GM12878 (cell line): ENCODE measurements around the gene LMAN2L. TPM values are rescaled to one million over a fixed set of nuclear protein-coding genes. Genes with fewer than 3 reads are reported as not detected.

ENCODE experiments used
- ATF3 ChIP-seq: IDR thresholded peaks from 2 replicates; pipeline ENCODE4 v1.6.1; 2011; ENCODE audit warnings: low read depth, mild to moderate bottlenecking, low read length, moderate library complexity, borderline replicate concordance; ENCODE audit errors: extremely low read depth
- BMI1 ChIP-seq: fragments of 450-650 bp; IDR thresholded peaks from 2 replicates; pipeline ENCODE4 v1.6.1; 2016; ENCODE audit warnings: mild to moderate bottlenecking, moderate library complexity, borderline replicate concordance
- E2F4 ChIP-seq: IDR thresholded peaks from 2 replicates; pipeline ENCODE4 v1.6.1; 2012; ENCODE audit warnings: low read depth, low read length, improper control_type of control experiment
- ELK1 ChIP-seq: IDR thresholded peaks from 2 replicates; pipeline ENCODE4 v1.6.1; 2012; ENCODE audit warnings: low read depth, low read length, improper control_type of control experiment
- MAX ChIP-seq: IDR thresholded peaks from 2 replicates; pipeline ENCODE4 v1.6.1; 2012; ENCODE audit warnings: low read depth, low read length, improper control_type of control experiment
- PAX5 ChIP-seq: IDR thresholded peaks from 2 replicates; pipeline ENCODE4 v1.6.1; 2011; ENCODE audit warnings: low read depth, low read length, borderline replicate concordance
- POLR2AphosphoS2 ChIP-seq: IDR thresholded peaks from 2 replicates; pipeline ENCODE4 v1.6.1; 2011; ENCODE audit warnings: low read depth, mild to moderate bottlenecking, low read length, improper control_type of control experiment, moderate library complexity
- SP1 ChIP-seq: IDR thresholded peaks from one replicate; pipeline ENCODE4 v1.6.1; 2011; ENCODE audit warnings: low read depth, low read length
- STAT3 ChIP-seq: IDR thresholded peaks from 2 replicates; pipeline ENCODE4 v1.6.1; 2011; ENCODE audit warnings: low read depth, low read length, improper control_type of control experiment
- ZBTB4 ChIP-seq: fragments of 450-650 bp; formaldehyde crosslinking; IDR thresholded peaks from 2 replicates; pipeline ENCODE4 v1.4.0; 2022; ENCODE audit warnings: mild to moderate bottlenecking, moderate library complexity
- ZSCAN29 ChIP-seq: fragments of 450-650 bp; IDR thresholded peaks from 2 replicates; pipeline ENCODE4 v1.6.1; 2017; ENCODE audit warnings: mild to moderate bottlenecking, moderate library complexity
- polyA plus RNA-seq, 11 experiments: library from polyadenylated mRNA; depleted of rRNA in 4 of 11; unstranded in 6 of 11; stranded (reverse) in 5 of 11; fragments of >200 nt; fragmentation: Nextera tagmentation in 4 of 11; fragmentation: Illumina TruSeq in 1 of 11; extraction: Ambion mirVana in 4 of 11; extraction: Trizol in 1 of 11; gene quantifications; 1 replicate in 1 of 11; 2 replicates in 10 of 11; pipeline versions ENCODE4 v1.2.1 to v1.2.3, GENCODE V29; 2011 to 2016; ENCODE audit warnings: inconsistent platforms in 2 of 11, missing spikeins in 2 of 11, low read depth in 1 of 11
- total RNA-seq, 4 experiments: library from RNA; depleted of rRNA in 3 of 4; stranded (reverse); fragments of >200 nt in 3 of 4; fragmentation: Illumina TruSeq in 1 of 4; extraction: Trizol in 1 of 4; gene quantifications; 2 replicates each; pipeline versions ENCODE4 v1.2.1 to v1.2.3, GENCODE V29; 2013 to 2021

LMAN2L gene
- total and polyA plus RNA-seq, 10 of the 15 experiments (the other 5 are each of a cell fraction or from before 2014, with no cell fraction given): 5.7 to 16.3 (median 10.7) TPM

GRCh38 chr2:96737831-96738230, 2.0 kb downstream of the LMAN2L start (continued):
- no peak for TF ChIP-seq ELK1
- TF ChIP-seq BMI1: no peak
- TF ChIP-seq POLR2AphosphoS2: no peak
- no peak for TF ChIP-seq ZBTB4 (CRISPR knock-in tag)
- no peak for TF ChIP-seq ATF3
- TF ChIP-seq SP1: no peak
- no peak for TF ChIP-seq MAX
- TF ChIP-seq STAT3: no peak
- no peak for TF ChIP-seq E2F4
- TF ChIP-seq ZSCAN29: no peak
- TF ChIP-seq PAX5: no peak
